Suprapubic skin (tissue), 4 donors: ENCODE results near the gene DMPK.

ENCODE experiments used
- POLR2A ChIP-seq, 2 donors: fragments of 450-650 bp; IDR thresholded peaks; one replicate each; pipeline ENCODE4 v1.6.1; 2017; ENCODE audit warnings: antibody characterized with exemption in 2 of 2, mild to moderate bottlenecking in 2 of 2, moderate library complexity in 2 of 2
- POLR2AphosphoS5 ChIP-seq, 3 donors: sonication (generic); formaldehyde crosslinking; IDR thresholded peaks; one replicate each; pipeline ENCODE4 v1.6.1; 2017; ENCODE audit warnings: antibody characterized with exemption in 3 of 3
- TF ChIP-seq, protein P1 (sequence below), 2 donors: fragments of 200-600 bp in 1 of 2; fragments of 450-650 bp in 1 of 2; sonication (generic) in 1 of 2; IDR thresholded peaks; one replicate each; pipeline ENCODE4 v1.5.1; 2016 to 2019; ENCODE audit warnings: antibody characterized with exemption in 2 of 2, mild to moderate bottlenecking in 1 of 2, moderate library complexity in 1 of 2

DNA sequence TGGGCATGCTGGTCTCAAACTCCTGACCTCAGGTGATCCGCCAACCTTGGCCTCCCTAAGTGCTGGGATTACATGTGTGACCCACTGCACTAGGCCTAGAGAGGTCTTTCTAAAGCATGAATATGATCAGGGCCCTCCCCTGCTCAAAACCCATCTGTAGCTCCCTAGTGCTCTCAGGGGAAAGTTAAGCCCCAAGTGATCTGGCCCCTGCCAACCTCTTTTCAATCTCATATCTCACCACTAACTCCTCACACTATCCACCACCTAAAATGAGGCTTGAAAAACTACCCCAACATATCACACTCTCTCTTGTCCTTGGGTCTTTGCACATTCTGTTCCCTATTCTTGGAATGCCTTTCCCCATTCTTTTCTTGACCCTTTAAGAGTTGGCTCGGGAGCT, 12.3 kb upstream of the DMPK start:
- TF ChIP-seq, protein P1, sequence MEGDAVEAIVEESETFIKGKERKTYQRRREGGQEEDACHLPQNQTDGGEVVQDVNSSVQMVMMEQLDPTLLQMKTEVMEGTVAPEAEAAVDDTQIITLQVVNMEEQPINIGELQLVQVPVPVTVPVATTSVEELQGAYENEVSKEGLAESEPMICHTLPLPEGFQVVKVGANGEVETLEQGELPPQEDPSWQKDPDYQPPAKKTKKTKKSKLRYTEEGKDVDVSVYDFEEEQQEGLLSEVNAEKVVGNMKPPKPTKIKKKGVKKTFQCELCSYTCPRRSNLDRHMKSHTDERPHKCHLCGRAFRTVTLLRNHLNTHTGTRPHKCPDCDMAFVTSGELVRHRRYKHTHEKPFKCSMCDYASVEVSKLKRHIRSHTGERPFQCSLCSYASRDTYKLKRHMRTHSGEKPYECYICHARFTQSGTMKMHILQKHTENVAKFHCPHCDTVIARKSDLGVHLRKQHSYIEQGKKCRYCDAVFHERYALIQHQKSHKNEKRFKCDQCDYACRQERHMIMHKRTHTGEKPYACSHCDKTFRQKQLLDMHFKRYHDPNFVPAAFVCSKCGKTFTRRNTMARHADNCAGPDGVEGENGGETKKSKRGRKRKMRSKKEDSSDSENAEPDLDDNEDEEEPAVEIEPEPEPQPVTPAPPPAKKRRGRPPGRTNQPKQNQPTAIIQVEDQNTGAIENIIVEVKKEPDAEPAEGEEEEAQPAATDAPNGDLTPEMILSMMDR (IDR thresholded peaks at IDR 0.05), result no peak
- TF ChIP-seq POLR2A (IDR thresholded peaks at IDR 0.05) (no peak), POLR2AphosphoS5 (IDR thresholded peaks at IDR 0.05) (no peak)
